GM21786 (cell line): Measurements from ENCODE around the gene PAPOLG.

Experiments used
- ATAC-seq: cut with Tn5 transposase; IDR thresholded peaks from one replicate; pipeline ENCODE4 v1.9.1; 2021; ENCODE audit not compliant: unreplicated experiment

The PAPOLG gene

GRCh38 chr2:60756097-60757087, at the start of gene PAPOLG:
Gene PAPOLG, plus strand, starts transcription at chr2:60756268. Its CDS starts 211 bp downstream, at chr2:60756479.
- peak; percentile 98 for ATAC-seq

- ATAC-seq, result peak; percentile 50
Observed at GRCh38 chr2:60707750-60708371, 48.2 kb upstream of the PAPOLG start.

- ATAC-seq, result no peak
Observed at GRCh38 chr2:60708630-60709320, 47.3 kb upstream of the PAPOLG start.

DNA sequence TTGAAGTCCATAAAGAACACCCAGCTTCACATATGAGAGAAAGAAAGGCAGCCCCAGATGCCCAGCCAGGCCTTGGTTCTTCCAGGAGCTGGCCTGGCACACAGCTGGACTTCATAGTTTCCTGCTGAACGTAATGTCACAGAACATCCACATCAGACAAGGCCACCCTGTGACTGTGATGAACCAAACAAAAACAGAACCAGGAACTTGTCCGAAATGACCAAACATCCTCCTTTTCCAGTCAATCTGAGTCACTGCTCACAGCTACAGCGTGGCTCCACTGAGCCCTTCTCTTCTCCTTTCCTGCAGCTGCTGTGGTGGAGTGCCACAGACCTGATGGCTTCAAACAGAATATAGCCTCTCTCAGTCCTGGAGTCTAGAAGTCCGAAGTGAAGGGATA, 45.4 kb upstream of the PAPOLG start:
- ATAC-seq, result no peak

DNA sequence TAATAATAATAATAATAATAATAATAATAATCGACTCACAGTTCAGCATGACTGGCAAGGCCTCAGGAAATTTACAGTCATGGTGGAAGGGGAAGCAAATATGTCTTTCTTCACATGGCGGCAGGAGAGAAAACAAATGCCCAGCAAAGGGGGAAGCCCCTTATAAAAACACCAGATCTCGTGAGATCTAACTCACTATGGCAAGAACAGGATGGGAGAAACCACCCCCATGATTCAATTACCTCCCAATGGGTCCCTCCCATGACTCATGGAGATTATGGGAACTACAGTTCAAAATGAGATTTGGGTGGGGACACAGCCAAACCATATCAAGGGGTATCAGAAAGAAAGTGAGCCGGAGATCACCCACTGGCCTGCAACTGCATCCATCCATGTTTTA, 40.5 kb upstream of the PAPOLG start:
- ATAC-seq, result no peak

- no peak for ATAC-seq
Observed at GRCh38 chr2:60717691-60718090, 38.4 kb upstream of the PAPOLG start.

- no peak for ATAC-seq
Observed at GRCh38 chr2:60719331-60719730, 36.7 kb upstream of the PAPOLG start.

DNA sequence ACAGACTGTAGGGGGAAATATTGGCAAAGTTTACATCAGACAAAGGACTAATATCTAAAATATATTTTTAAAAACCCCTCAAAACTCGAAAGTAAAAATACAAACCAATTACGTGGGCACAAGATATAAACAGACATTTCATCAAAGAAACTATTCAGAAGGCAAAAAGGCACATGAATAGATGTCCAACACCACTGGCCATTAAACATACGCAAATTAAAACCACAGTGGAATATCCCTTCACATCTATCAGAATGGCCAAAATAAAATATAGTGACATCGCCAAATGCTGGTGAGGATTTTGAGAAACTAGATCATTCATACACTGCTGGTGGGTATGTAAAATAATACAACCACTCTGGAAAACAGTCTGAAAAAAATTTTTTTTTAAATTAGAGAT, 30.6 kb upstream of the PAPOLG start:
- ATAC-seq, result no peak

- ATAC-seq, result no peak
Observed at GRCh38 chr2:60728855-60729254, 27.2 kb upstream of the PAPOLG start.

- ATAC-seq, result no peak
Observed at GRCh38 chr2:60735496-60736250, 20.4 kb upstream of the PAPOLG start.

GRCh38 chr2:60738679-60739078, 17.4 kb upstream of the PAPOLG start:
- no peak for ATAC-seq

DNA sequence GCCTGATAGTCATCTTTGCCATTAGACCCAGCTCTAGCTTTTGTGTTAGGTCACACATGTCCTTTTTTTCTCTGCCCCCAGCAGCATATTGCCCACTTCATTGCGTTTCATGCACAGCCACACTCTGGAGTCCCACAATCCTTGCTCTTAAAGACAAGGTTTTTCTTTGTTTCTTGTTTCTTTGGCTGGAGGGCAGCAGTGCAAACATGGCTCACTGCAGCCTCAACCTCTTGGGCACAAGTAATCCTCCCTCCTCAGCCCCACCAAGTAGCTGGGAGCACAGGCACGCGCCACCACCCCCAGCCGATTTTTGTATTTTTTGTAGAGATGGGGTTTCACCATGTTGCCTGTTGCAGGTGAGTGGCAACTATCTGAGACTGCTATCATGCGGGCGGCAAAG, 16.9 kb upstream of the PAPOLG start:
- ATAC-seq, result no peak

GRCh38 chr2:60741576-60741975, 14.5 kb upstream of the PAPOLG start:
- no peak for ATAC-seq

DNA sequence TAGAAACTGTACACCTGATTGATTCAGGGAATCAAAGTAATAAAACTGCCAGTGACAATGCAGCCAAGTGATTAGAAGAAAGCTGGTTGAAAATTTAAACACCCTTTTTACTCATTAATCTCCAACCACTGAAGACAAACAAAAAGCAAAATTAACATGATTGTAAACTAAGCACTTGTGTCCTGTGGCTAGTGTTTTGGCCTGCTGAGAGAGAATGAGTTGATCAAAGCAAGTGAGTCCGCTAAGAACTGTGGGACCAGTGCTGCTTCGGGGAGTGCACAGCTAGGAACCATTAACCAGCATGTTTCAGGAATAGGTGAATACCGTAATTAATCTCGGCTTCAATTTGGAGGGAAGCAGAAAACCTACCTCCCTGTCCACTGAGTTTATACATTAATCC, 13.6 kb upstream of the PAPOLG start:
- no peak for ATAC-seq

DNA sequence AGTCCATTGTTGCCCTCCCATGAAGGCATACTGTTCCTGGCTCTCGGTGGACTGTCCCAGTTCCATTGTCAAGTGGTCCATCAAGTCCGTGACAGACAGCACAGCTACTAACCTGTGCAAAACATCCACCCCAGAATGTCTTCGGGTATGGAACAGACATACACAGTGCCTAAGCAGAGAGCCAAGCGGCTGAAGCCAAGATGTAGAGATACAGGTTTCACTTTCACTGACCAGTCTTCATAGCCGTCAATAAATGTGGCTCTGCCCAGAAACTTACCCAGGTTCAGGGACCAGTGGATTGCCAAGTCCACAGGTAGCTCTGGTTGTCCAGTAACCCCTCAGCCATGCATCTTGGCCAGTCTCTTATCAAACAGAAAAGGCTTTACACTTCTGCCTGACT, 10.7 kb upstream of the PAPOLG start:
- no peak for ATAC-seq

DNA sequence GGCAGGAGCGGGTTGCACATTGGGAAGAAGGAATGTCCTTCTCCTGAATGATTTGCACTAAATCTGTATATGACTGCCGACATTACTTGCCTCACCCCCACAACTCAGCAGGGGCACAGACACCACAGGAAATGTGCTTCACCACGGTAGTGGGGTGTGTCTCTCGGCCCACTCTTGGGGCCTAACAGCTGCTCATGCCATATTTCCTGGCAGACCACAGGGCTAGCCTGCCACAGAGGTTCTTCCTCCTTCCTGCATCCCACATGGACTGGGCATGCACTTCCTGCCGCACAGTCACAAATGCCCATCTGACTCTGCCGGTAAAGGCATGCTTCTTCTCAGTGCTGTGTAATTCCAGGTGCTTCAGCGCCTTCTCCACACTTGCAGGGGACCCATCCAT, 10.3 kb upstream of the PAPOLG start:
- ATAC-seq, result no peak

- no peak for ATAC-seq
Observed at GRCh38 chr2:60746318-60746717, 9.8 kb upstream of the PAPOLG start.

DNA sequence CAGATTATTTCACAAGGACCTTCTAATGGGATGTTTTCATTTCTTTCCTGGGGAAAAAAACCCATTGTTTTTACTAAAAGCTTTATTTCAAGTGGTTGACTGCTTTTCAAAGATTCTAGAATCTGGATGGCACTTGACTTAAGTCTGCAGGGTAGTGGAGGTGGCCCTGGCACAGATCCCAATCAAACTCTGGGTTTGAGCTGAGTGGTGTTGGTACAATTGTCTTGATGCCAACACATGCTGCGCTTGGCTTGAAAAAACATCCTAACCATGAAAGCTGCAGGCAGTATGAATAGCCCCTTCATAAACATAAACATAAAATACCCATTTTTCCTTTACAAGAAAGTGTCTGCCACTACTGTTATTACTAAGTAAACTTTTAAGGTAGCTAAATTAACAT, 3.6 kb downstream of the PAPOLG start:
- no peak for ATAC-seq

GRCh38 chr2:60764736-60765534, 8.9 kb downstream of the PAPOLG start:
- ATAC-seq, result no peak

GRCh38 chr2:60766283-60766682, 10.2 kb downstream of the PAPOLG start:
- ATAC-seq, result no peak
